HepG2 (cell line): Measurements from ENCODE around the gene NDUFV1. TPM values are rescaled to one million over a fixed set of nuclear protein-coding genes. Genes with fewer than 3 reads are reported as not detected.

Source experiments
- ATM ChIP-seq: fragments of 450-650 bp; IDR thresholded peaks from 2 replicates; pipeline ENCODE4 v1.7.1; 2017; ENCODE audit warnings: mild to moderate bottlenecking, borderline replicate concordance
- CENPT ChIP-seq: sonication (generic); formaldehyde crosslinking; IDR thresholded peaks from 2 replicates; pipeline ENCODE4 v1.8.0; 2022; ENCODE audit warnings: low read depth, mild to moderate bottlenecking, moderate library complexity, missing genetic modification reagents
- FLYWCH1 ChIP-seq: sonication (generic); formaldehyde crosslinking; IDR thresholded peaks from 2 replicates; pipeline ENCODE4 v1.8.1; 2023; ENCODE audit warnings: mild to moderate bottlenecking, missing genetic modification reagents
- FOXJ3 ChIP-seq: sonication (generic); formaldehyde crosslinking; IDR thresholded peaks from 2 replicates; pipeline ENCODE4 v1.4.0; 2020; ENCODE audit warnings: missing genetic modification reagents, mild to moderate bottlenecking, borderline replicate concordance
- HOXA5 ChIP-seq: sonication (generic); formaldehyde crosslinking; IDR thresholded peaks from 2 replicates; pipeline ENCODE4 v1.4.0; 2020; ENCODE audit warnings: missing genetic modification reagents
- KAT7 ChIP-seq: IDR thresholded peaks from 2 replicates; pipeline ENCODE4 v1.6.1; 2018; ENCODE audit warnings: borderline replicate concordance, missing compliant biosample characterization
- NCOA1 ChIP-seq: sonication (generic); formaldehyde crosslinking; IDR thresholded peaks from 2 replicates; pipeline ENCODE4 v1.9.0; 2021; ENCODE audit warnings: missing genetic modification reagents
- SMAD3 ChIP-seq: sonication (generic); formaldehyde crosslinking; IDR thresholded peaks from 2 replicates; pipeline ENCODE4 v1.4.0; 2020; ENCODE audit warnings: missing genetic modification reagents
- SMC3 ChIP-seq: IDR thresholded peaks from 2 replicates; pipeline ENCODE4 v1.6.1; 2011; ENCODE audit warnings: low read length, improper control_type of control experiment
- THAP11 ChIP-seq: IDR thresholded peaks from 2 replicates; pipeline ENCODE4 v1.6.1; 2016; ENCODE audit warnings: missing biosample characterization, missing genetic modification reagents
- ZFAT ChIP-seq: sonication (generic); formaldehyde crosslinking; conservative IDR thresholded peaks from 2 replicates; pipeline ENCODE4 v1.8.1; 2023; ENCODE audit warnings: missing genetic modification reagents, inconsistent platforms
- ZNF136 ChIP-seq: sonication (generic); formaldehyde crosslinking; IDR thresholded peaks from 2 replicates; pipeline ENCODE4 v1.8.1; 2022; ENCODE audit warnings: low read depth, mild to moderate bottlenecking, moderate library complexity, missing genetic modification reagents
- ZNF619 ChIP-seq: sonication (generic); formaldehyde crosslinking; IDR thresholded peaks from 2 replicates; pipeline ENCODE4 v1.4.0; 2020; ENCODE audit warnings: mild to moderate bottlenecking, missing genetic modification reagents
- ZNF839 ChIP-seq: sonication (generic); formaldehyde crosslinking; IDR thresholded peaks from 2 replicates; pipeline ENCODE4 v1.4.0; 2020; ENCODE audit warnings: missing genetic modification reagents, mild to moderate bottlenecking, borderline replicate concordance
- polyA plus RNA-seq, 8 experiments: library from polyadenylated mRNA; depleted of rRNA in 3 of 8; stranded (reverse) in 7 of 8; unstranded in 1 of 8; fragments of >200 nt; fragmentation: Illumina TruSeq in 4 of 8; extraction: Trizol in 4 of 8; gene quantifications; 2 replicates each; pipeline versions ENCODE4 v1.2.1 to v1.2.3, GENCODE V29; 2011 to 2016; ENCODE audit warnings: low read depth in 4 of 8, missing spikeins in 1 of 8, mixed read lengths in 1 of 8; ENCODE audit not compliant: insufficient read depth in 1 of 8
- total RNA-seq, 5 experiments: library from RNA; depleted of rRNA; stranded (reverse); fragments of >200 nt; fragmentation: Illumina TruSeq; extraction: Trizol; gene quantifications; 2 replicates each; pipeline ENCODE4 v1.2.3, GENCODE V29; 2016; ENCODE audit warnings: low read depth in 1 of 5
- TF ChIP-seq, protein P1 (sequence below): sonication (generic); IDR thresholded peaks from 2 replicates; pipeline ENCODE4 v1.6.1; 2016; ENCODE audit warnings: low read depth, borderline replicate concordance
- TF ChIP-seq, protein P2 (sequence below): sonication (generic); formaldehyde crosslinking; IDR thresholded peaks from 2 replicates; pipeline ENCODE4 v1.5.0; 2020; ENCODE audit warnings: missing genetic modification reagents
- TF ChIP-seq, protein P3 (sequence below): IDR thresholded peaks from 2 replicates; pipeline ENCODE4 v1.6.1; 2016; ENCODE audit warnings: low read depth
- TF ChIP-seq, protein P4 (sequence below): sonication (generic); formaldehyde crosslinking; IDR thresholded peaks from 2 replicates; pipeline ENCODE4 v1.8.1; 2023; ENCODE audit warnings: mild to moderate bottlenecking, inconsistent platforms, moderate library complexity, missing genetic modification reagents, borderline replicate concordance
- TF ChIP-seq, protein P5 (sequence below): sonication (generic); formaldehyde crosslinking; IDR thresholded peaks from 2 replicates; pipeline ENCODE4 v1.5.0; 2020; ENCODE audit warnings: missing genetic modification reagents
- TF ChIP-seq, protein P6 (sequence below): sonication (generic); formaldehyde crosslinking; IDR thresholded peaks from 2 replicates; pipeline ENCODE4 v1.4.0; 2020; ENCODE audit warnings: missing genetic modification reagents

The NDUFV1 gene
- total and polyA plus RNA-seq, 2 of the 13 experiments (the other 11 are each of a cell fraction or from before 2014, with no cell fraction given), result 88.9 to 137 TPM

DNA sequence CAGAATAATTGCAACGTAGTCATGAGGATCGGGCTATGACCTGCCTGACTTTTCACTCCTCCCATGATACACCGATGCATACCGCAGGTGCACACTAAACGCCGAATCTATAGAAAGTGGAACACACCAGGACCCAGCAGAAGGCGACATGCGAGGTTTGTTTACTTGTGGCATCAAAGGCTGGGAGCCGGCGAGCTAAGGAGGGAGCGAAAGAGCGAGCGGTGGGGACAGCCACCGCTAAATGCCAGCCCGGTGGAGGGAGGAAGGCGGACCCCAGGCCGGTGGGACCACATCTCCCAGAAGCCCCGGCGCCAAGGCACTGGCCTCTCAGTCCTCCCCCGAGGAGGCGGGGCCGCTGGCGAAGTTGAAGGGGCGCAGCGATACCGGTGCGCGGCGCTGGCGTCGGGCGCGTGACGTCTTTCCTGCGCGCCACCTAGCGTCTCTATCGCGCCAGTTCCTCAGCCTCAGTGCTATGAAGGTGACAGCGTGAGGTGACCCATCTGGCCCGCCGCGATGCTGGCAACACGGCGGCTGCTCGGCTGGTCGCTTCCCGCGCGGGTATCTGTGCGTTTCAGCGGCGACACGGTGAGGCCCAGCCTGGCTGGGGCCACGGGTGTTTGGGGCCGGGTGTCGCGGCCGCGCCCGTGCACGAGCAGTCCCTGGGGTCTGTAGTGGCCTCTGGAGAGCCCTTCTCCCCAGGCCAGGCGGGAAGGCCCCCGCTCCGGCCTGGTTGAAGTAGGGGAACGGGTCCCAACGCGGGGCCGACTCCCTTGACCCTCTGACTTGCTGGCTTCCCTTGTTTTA, at the start of gene NDUFV1 (continued):
- no peak; the same call in 1 of the 2 replicates for TF ChIP-seq SMC3
- peak; percentile 88; the same call in 1 of the 2 replicates for TF ChIP-seq KAT7 (CRISPR knock-in tag)
- TF ChIP-seq, protein P1, sequence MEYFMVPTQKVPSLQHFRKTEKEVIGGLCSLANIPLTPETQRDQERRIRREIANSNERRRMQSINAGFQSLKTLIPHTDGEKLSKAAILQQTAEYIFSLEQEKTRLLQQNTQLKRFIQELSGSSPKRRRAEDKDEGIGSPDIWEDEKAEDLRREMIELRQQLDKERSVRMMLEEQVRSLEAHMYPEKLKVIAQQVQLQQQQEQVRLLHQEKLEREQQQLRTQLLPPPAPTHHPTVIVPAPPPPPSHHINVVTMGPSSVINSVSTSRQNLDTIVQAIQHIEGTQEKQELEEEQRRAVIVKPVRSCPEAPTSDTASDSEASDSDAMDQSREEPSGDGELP, result no peak
- TF ChIP-seq, protein P2, sequence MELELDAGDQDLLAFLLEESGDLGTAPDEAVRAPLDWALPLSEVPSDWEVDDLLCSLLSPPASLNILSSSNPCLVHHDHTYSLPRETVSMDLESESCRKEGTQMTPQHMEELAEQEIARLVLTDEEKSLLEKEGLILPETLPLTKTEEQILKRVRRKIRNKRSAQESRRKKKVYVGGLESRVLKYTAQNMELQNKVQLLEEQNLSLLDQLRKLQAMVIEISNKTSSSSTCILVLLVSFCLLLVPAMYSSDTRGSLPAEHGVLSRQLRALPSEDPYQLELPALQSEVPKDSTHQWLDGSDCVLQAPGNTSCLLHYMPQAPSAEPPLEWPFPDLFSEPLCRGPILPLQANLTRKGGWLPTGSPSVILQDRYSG (CRISPR knock-in tag), result no peak; the same call in 1 of the 2 replicates
- TF ChIP-seq, protein P3, sequence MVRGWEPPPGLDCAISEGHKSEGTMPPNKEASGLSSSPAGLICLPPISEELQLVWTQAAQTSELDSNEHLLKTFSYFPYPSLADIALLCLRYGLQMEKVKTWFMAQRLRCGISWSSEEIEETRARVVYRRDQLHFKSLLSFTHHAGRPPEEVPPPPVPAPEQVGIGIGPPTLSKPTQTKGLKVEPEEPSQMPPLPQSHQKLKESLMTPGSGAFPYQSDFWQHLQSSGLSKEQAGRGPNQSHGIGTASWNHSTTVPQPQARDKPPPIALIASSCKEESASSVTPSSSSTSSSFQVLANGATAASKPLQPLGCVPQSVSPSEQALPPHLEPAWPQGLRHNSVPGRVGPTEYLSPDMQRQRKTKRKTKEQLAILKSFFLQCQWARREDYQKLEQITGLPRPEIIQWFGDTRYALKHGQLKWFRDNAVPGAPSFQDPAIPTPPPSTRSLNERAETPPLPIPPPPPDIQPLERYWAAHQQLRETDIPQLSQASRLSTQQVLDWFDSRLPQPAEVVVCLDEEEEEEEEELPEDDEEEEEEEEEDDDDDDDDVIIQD (CRISPR knock-in tag), result peak; percentile 48; the same call in 1 of the 2 replicates
- TF ChIP-seq ATM, result no peak
- TF ChIP-seq FOXJ3 (CRISPR knock-in tag), result no peak
- TF ChIP-seq, protein P4, sequence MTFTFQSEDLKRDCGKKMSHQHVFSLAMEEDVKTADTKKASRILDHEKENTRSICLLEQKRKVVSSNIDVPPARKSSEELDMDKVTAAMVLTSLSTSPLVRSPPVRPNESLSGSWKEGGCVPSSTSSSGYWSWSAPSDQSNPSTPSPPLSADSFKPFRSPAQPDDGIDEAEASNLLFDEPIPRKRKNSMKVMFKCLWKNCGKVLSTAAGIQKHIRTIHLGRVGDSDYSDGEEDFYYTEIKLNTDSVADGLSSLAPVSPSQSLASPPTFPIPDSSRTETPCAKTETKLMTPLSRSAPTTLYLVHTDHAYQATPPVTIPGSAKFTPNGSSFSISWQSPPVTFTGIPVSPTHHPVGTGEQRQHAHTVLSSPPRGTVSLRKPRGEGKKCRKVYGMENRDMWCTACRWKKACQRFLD, result no peak
- TF ChIP-seq ZNF136 (CRISPR knock-in tag), result no peak
- TF ChIP-seq, protein P5, sequence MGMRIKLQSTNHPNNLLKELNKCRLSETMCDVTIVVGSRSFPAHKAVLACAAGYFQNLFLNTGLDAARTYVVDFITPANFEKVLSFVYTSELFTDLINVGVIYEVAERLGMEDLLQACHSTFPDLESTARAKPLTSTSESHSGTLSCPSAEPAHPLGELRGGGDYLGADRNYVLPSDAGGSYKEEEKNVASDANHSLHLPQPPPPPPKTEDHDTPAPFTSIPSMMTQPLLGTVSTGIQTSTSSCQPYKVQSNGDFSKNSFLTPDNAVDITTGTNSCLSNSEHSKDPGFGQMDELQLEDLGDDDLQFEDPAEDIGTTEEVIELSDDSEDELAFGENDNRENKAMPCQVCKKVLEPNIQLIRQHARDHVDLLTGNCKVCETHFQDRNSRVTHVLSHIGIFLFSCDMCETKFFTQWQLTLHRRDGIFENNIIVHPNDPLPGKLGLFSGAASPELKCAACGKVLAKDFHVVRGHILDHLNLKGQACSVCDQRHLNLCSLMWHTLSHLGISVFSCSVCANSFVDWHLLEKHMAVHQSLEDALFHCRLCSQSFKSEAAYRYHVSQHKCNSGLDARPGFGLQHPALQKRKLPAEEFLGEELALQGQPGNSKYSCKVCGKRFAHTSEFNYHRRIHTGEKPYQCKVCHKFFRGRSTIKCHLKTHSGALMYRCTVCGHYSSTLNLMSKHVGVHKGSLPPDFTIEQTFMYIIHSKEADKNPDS, result no peak; the same call in 1 of the 2 replicates
- peak; percentile 67; the same call in 1 of the 2 replicates for TF ChIP-seq FLYWCH1
- TF ChIP-seq ZNF619 (CRISPR knock-in tag), result no peak
- TF ChIP-seq, protein P6, sequence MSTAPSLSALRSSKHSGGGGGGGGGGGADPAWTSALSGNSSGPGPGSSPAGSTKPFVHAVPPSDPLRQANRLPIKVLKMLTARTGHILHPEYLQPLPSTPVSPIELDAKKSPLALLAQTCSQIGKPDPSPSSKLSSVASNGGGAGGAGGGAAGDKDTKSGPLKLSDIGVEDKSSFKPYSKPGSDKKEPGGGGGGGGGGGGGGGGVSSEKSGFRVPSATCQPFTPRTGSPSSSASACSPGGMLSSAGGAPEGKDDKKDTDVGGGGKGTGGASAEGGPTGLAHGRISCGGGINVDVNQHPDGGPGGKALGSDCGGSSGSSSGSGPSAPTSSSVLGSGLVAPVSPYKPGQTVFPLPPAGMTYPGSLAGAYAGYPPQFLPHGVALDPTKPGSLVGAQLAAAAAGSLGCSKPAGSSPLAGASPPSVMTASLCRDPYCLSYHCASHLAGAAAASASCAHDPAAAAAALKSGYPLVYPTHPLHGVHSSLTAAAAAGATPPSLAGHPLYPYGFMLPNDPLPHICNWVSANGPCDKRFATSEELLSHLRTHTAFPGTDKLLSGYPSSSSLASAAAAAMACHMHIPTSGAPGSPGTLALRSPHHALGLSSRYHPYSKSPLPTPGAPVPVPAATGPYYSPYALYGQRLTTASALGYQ (CRISPR knock-in tag), result no peak
- no peak; the same call in 1 of the 2 replicates for TF ChIP-seq HOXA5 (CRISPR knock-in tag)
- peak; percentile 82; the same call in 1 of the 2 replicates for TF ChIP-seq CENPT
- no peak for TF ChIP-seq NCOA1
- TF ChIP-seq ZFAT (CRISPR knock-in tag), result no peak
- TF ChIP-seq ZNF839, result no peak
- TF ChIP-seq THAP11 (CRISPR knock-in tag), result peak; percentile 98
- TF ChIP-seq SMAD3 (CRISPR knock-in tag), result peak; percentile 44; the same call in 1 of the 2 replicates
